Measurements from ENCODE around the gene RTL5.

DNA sequence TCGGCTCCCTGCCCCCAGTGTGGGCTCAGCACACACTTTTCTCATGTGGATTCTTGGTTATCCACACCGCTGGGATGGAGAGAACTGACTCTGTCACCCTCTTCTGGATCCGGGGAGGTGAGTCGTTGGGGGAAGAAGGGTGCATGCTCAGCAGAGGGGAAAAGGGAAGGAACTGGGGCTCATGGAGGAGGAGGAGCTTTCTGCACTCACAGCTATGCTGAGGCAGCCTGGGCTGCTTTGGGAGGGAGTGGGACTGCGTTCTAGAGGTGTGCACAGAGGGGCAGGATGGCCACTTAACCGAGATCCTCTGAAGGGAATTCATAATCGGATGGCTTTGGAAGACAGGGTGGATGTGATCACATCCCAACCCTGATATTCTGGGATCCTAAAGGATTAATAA lies 51.6 kb downstream of the RTL5 start:
- TF ChIP-seq, protein P1, sequence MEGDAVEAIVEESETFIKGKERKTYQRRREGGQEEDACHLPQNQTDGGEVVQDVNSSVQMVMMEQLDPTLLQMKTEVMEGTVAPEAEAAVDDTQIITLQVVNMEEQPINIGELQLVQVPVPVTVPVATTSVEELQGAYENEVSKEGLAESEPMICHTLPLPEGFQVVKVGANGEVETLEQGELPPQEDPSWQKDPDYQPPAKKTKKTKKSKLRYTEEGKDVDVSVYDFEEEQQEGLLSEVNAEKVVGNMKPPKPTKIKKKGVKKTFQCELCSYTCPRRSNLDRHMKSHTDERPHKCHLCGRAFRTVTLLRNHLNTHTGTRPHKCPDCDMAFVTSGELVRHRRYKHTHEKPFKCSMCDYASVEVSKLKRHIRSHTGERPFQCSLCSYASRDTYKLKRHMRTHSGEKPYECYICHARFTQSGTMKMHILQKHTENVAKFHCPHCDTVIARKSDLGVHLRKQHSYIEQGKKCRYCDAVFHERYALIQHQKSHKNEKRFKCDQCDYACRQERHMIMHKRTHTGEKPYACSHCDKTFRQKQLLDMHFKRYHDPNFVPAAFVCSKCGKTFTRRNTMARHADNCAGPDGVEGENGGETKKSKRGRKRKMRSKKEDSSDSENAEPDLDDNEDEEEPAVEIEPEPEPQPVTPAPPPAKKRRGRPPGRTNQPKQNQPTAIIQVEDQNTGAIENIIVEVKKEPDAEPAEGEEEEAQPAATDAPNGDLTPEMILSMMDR (IDR thresholded peaks at IDR 0.05) = no peak
- no peak for TF ChIP-seq EP300 (IDR thresholded peaks at IDR 0.05)
